GM23338 (cell line): ENCODE measurements around the gene LRRC39. TPM values are rescaled to one million over a fixed set of nuclear protein-coding genes. Genes with fewer than 3 reads are reported as not detected.

Source experiments
- ATAC-seq: fragments of 200-7000 bp; cut with Tn5 transposase; 3 replicates; pipeline ENCODE4 v1.9.1; 2020
- DNase-seq: peaks from one replicate; pipeline ENCODE4 v3.0.0-alpha.2; 2015; ENCODE audit warnings: low spot score
- H2AFZ ChIP-seq: fragments of 200-600 bp; sonication (generic); 2 replicates; pipeline ENCODE4 v1.8.0; 2016; ENCODE audit warnings: antibody characterized with exemption, mild to moderate bottlenecking, moderate library complexity
- H3F3A ChIP-seq: fragments of 200-600 bp; sonication (generic); replicated peaks from 2 replicates; pipeline ENCODE4 v1.8.0; 2017; ENCODE audit warnings: antibody characterized with exemption, mixed run types, low read depth
- H3K27ac ChIP-seq: fragments of 200-600 bp; sonication (generic); 2 replicates; pipeline ENCODE4 v1.6.1; 2016; ENCODE audit warnings: low read depth
- H3K27me3 ChIP-seq: fragments of 200-600 bp; sonication (generic); 2 replicates; pipeline ENCODE4 v1.8.0; 2016; ENCODE audit warnings: mild to moderate bottlenecking, mixed run types, moderate library complexity; ENCODE audit not compliant: insufficient read depth
- H3K36me3 ChIP-seq: fragments of 200-600 bp; sonication (generic); 2 replicates; pipeline ENCODE4 v1.8.0; 2016; ENCODE audit warnings: mild to moderate bottlenecking; ENCODE audit not compliant: insufficient read depth
- H3K4me1 ChIP-seq: fragments of 200-600 bp; sonication (generic); 2 replicates; pipeline ENCODE4 v1.8.0; 2016; ENCODE audit warnings: mild to moderate bottlenecking, moderate library complexity; ENCODE audit not compliant: insufficient read depth
- H3K4me2 ChIP-seq: fragments of 200-600 bp; sonication (generic); 2 replicates; pipeline ENCODE4 v1.7.1; 2017; ENCODE audit warnings: mixed run types
- H3K4me3 ChIP-seq: fragments of 200-600 bp; sonication (generic); 2 replicates; pipeline ENCODE4 v1.6.1; 2016; ENCODE audit warnings: mixed run types
- H3K79me2 ChIP-seq: fragments of 200-600 bp; sonication (generic); replicated peaks from 2 replicates; pipeline ENCODE4 v1.8.0; 2017; ENCODE audit warnings: mild to moderate bottlenecking; ENCODE audit not compliant: insufficient read depth
- H3K9me2 ChIP-seq: fragments of 200-600 bp; sonication (generic); 2 replicates; pipeline ENCODE4 v1.8.0; 2017; ENCODE audit not compliant: insufficient read depth
- H4K20me1 ChIP-seq: fragments of 200-600 bp; sonication (generic); replicated peaks from 2 replicates; pipeline ENCODE4 v1.8.0; 2017; ENCODE audit warnings: mild to moderate bottlenecking; ENCODE audit not compliant: insufficient read depth
- H3K27ac Mint-ChIP-seq: 2 replicates; pipeline ENCODE4 v1.8.0; 2020; ENCODE audit warnings: inconsistent platforms, mild to moderate bottlenecking, moderate library complexity, mixed read lengths
- H3K27me3 Mint-ChIP-seq: 3 replicates; pipeline ENCODE4 v1.8.0; 2022; ENCODE audit warnings: low read depth, mild to moderate bottlenecking, moderate library complexity, mixed read lengths, inconsistent platforms; ENCODE audit not compliant: insufficient read depth, poor library complexity
- H3K36me3 Mint-ChIP-seq: 3 replicates; pipeline ENCODE4 v1.8.0; 2021; ENCODE audit warnings: low read depth, mild to moderate bottlenecking, inconsistent platforms, moderate library complexity, mixed read lengths
- H3K4me1 Mint-ChIP-seq: 3 replicates; pipeline ENCODE4 v1.8.0; 2020; ENCODE audit warnings: mild to moderate bottlenecking, inconsistent platforms, mixed read lengths
- H3K4me3 Mint-ChIP-seq: 3 replicates; pipeline ENCODE4 v1.8.0; 2021; ENCODE audit warnings: moderate library complexity, mild to moderate bottlenecking, inconsistent platforms, mixed read lengths
- H3K9me3 Mint-ChIP-seq: 3 replicates; pipeline ENCODE4 v1.8.0; 2020; ENCODE audit warnings: moderate library complexity, mild to moderate bottlenecking, inconsistent platforms, mixed read lengths
- EZH2 ChIP-seq: fragments of 200-600 bp; sonication (generic); IDR thresholded peaks from one replicate; pipeline ENCODE4 v1.8.0; 2017; ENCODE audit warnings: antibody characterized with exemption, mild to moderate bottlenecking, low read depth; ENCODE audit not compliant: unreplicated experiment
- EZH2phosphoT487 ChIP-seq: fragments of 200-600 bp; sonication (generic); IDR thresholded peaks from one replicate; pipeline ENCODE4 v1.8.1; 2018; ENCODE audit warnings: antibody characterized with exemption; ENCODE audit not compliant: unreplicated experiment
- POLR2AphosphoS5 ChIP-seq: IDR thresholded peaks from 2 replicates; pipeline ENCODE4 v1.6.1; 2016; ENCODE audit warnings: antibody characterized with exemption, low read depth
- polyA plus RNA-seq: library from polyadenylated mRNA; unstranded; fragments of >200 nt; fragmentation: Nextera tagmentation; extraction: Ambion mirVana; gene quantifications from 2 replicates; pipeline ENCODE4 v1.2.1, GENCODE V29; 2016
- total RNA-seq: library from RNA; depleted of rRNA; stranded (reverse); fragments of >200 nt; shearing (Covaris generic); gene quantifications from 2 replicates; pipeline ENCODE4 v1.2.3, GENCODE V29; 2014
- TF ChIP-seq, protein P1 (sequence below): IDR thresholded peaks from 2 replicates; pipeline ENCODE4 v1.6.1; 2016; ENCODE audit warnings: antibody characterized with exemption
- TF ChIP-seq, protein P2 (sequence below): fragments of 250-450 bp; sonication (Bioruptor Pico); IDR thresholded peaks from 2 replicates; pipeline ENCODE4 v1.5.0; 2020; ENCODE audit warnings: mild to moderate bottlenecking, moderate library complexity

LRRC39 gene
- total and polyA plus RNA-seq, 2 experiments from 2014 or later, result 0.48 to 0.87 TPM

DNA sequence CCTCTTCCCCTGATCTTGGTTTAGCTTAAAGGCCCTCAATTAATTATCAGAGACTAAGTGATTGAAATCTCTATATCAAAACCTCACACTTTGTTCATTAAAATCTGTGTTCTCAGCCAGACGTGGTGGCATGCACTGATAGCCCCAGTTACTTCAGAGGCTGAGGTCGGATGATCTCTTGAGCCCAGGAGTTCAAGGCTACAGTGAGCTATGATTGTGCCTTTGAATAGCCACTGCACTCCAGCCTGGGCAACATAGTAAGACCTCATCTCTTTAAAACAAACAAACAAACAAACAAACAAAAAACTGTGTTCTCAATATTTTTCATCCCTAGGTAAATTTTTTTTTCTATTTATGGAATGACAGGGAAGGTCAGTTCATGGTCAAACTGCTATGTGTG is 26.4 kb downstream of the LRRC39 start:
- H3K4me3 Mint-ChIP-seq, result no peak overlapping the region
- TF ChIP-seq, protein P1, sequence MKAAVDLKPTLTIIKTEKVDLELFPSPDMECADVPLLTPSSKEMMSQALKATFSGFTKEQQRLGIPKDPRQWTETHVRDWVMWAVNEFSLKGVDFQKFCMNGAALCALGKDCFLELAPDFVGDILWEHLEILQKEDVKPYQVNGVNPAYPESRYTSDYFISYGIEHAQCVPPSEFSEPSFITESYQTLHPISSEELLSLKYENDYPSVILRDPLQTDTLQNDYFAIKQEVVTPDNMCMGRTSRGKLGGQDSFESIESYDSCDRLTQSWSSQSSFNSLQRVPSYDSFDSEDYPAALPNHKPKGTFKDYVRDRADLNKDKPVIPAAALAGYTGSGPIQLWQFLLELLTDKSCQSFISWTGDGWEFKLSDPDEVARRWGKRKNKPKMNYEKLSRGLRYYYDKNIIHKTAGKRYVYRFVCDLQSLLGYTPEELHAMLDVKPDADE, result no peak
- no peak for TF ChIP-seq EZH2phosphoT487
- TF ChIP-seq, protein P2, sequence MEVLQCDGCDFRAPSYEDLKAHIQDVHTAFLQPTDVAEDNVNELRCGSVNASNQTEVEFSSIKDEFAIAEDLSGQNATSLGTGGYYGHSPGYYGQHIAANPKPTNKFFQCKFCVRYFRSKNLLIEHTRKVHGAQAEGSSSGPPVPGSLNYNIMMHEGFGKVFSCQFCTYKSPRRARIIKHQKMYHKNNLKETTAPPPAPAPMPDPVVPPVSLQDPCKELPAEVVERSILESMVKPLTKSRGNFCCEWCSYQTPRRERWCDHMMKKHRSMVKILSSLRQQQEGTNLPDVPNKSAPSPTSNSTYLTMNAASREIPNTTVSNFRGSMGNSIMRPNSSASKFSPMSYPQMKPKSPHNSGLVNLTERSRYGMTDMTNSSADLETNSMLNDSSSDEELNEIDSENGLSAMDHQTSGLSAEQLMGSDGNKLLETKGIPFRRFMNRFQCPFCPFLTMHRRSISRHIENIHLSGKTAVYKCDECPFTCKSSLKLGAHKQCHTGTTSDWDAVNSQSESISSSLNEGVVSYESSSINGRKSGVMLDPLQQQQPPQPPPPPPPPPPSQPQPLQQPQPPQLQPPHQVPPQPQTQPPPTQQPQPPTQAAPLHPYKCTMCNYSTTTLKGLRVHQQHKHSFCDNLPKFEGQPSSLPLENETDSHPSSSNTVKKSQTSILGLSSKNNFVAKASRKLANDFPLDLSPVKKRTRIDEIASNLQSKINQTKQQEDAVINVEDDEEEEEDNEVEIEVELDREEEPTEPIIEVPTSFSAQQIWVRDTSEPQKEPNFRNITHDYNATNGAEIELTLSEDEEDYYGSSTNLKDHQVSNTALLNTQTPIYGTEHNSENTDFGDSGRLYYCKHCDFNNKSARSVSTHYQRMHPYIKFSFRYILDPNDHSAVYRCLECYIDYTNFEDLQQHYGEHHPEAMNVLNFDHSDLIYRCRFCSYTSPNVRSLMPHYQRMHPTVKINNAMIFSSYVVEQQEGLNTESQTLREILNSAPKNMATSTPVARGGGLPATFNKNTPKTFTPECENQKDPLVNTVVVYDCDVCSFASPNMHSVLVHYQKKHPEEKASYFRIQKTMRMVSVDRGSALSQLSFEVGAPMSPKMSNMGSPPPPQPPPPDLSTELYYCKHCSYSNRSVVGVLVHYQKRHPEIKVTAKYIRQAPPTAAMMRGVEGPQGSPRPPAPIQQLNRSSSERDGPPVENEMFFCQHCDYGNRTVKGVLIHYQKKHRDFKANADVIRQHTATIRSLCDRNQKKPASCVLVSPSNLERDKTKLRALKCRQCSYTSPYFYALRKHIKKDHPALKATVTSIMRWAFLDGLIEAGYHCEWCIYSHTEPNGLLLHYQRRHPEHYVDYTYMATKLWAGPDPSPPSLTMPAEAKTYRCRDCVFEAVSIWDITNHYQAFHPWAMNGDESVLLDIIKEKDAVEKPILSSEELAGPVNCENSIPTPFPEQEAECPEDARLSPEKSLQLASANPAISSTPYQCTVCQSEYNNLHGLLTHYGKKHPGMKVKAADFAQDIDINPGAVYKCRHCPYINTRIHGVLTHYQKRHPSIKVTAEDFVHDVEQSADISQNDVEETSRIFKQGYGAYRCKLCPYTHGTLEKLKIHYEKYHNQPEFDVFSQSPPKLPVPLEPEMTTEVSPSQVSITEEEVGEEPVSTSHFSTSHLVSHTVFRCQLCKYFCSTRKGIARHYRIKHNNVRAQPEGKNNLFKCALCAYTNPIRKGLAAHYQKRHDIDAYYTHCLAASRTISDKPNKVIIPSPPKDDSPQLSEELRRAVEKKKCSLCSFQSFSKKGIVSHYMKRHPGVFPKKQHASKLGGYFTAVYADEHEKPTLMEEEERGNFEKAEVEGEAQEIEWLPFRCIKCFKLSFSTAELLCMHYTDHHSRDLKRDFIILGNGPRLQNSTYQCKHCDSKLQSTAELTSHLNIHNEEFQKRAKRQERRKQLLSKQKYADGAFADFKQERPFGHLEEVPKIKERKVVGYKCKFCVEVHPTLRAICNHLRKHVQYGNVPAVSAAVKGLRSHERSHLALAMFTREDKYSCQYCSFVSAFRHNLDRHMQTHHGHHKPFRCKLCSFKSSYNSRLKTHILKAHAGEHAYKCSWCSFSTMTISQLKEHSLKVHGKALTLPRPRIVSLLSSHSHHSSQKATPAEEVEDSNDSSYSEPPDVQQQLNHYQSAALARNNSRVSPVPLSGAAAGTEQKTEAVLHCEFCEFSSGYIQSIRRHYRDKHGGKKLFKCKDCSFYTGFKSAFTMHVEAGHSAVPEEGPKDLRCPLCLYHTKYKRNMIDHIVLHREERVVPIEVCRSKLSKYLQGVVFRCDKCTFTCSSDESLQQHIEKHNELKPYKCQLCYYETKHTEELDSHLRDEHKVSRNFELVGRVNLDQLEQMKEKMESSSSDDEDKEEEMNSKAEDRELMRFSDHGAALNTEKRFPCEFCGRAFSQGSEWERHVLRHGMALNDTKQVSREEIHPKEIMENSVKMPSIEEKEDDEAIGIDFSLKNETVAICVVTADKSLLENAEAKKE (CRISPR knock-in tag), result no peak
- no peak for TF ChIP-seq EZH2
- no peak for TF ChIP-seq POLR2AphosphoS5
- peaks cover 6% of the 10 kb centered on the region for H3K4me1 ChIP-seq
- H4K20me1 ChIP-seq, result no peaks in the 10 kb centered on the region
- H3K27me3 ChIP-seq, result no peaks in the 10 kb centered on the region
- no peak overlapping the region for H3K4me2 ChIP-seq
- DNase-seq (no peak), ATAC-seq (no peak)
- H3K9me3 Mint-ChIP-seq, result no peaks in the 10 kb centered on the region; the same call in 2 of the 3 replicates
- no peak overlapping the region for H3K27ac ChIP-seq
- H3K9me2 ChIP-seq, result no peaks in the 10 kb centered on the region
- H3F3A ChIP-seq, result no peaks in the 10 kb centered on the region
- peaks cover 4% of the 10 kb centered on the region for H3K27me3 Mint-ChIP-seq
- no peak overlapping the region for H3K27ac Mint-ChIP-seq
- peaks cover 12% of the 10 kb centered on the region for H3K4me1 Mint-ChIP-seq
- no peaks in the 10 kb centered on the region; the same call in 1 of the 2 replicates for H3K36me3 ChIP-seq
- H3K4me3 ChIP-seq, result no peak overlapping the region
- H2AFZ ChIP-seq, result no peak overlapping the region
- peaks cover 9% of the 10 kb centered on the region for H3K36me3 Mint-ChIP-seq
- no peaks in the 10 kb centered on the region for H3K79me2 ChIP-seq
